ENCODE measurements around the gene OPRPN.

Gene OPRPN, protein sequence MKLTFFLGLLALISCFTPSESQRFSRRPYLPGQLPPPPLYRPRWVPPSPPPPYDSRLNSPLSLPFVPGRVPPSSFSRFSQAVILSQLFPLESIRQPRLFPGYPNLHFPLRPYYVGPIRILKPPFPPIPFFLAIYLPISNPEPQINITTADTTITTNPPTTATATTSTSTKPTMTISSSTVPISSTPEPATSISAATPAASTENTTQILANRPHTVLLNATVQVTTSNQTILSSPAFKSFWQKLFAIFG

DNA sequence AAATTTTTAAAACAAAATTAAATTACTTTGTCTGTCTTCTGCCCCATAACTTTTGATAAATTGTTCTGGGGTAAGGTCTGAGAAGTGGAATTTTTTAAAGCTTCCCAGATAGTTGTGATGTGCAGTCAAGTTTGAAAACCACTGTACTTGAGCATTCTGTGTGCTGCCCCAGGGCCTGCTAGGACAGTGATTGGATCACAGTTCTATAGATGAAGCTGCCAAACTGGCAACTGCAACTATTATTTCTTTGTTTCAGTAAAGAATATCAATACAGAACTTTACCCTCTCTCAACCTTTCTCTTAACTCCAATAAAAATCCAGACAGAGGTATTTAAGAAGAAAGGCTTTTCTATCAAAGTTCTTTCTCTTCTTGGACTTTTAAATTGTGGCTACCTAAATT lies at the start of gene OPRPN:
Gene OPRPN (plus strand): TSS at position 361 of the 400 bp plus-strand sequence. CDS start 1,346 bp downstream, outside the sequence.
- Histone ChIP-seq H2AFZ (ENCODE audit: low read depth, low read length) (no peak within 1 kb of the TSS), H3K9me3 (ENCODE audit: insufficient read depth, low read length, severe bottlenecking) (no peaks in the 10 kb centered on the region), H3K4me2 (ENCODE audit: insufficient read depth, low read length) (no peak within 1 kb of the TSS), H3K79me2 (ENCODE audit: insufficient read depth, low read length) (no peaks in the 10 kb centered on the region), H3K9ac (ENCODE audit: low read depth, low read length) (no peak within 1 kb of the TSS), H3K27ac (ENCODE audit: low read length) (no peak within 1 kb of the TSS), H4K20me1 (ENCODE audit: insufficient read depth, low read length) (no peaks in the 10 kb centered on the region), H3K4me1 (ENCODE audit: insufficient read depth, low read length) (no peaks in the 10 kb centered on the region), H3K4me3 (ENCODE audit: low read depth in 1 of 2, low read length in 2 of 2) (no peak within 1 kb of the TSS), H3K27me3 (ENCODE audit: insufficient read depth, low read length, poor library complexity) (no peaks in the 10 kb centered on the region), H3K36me3 (ENCODE audit: insufficient read depth, low read length) (no peaks in the 10 kb centered on the region)
- ATAC-seq (ENCODE audit: insufficient read depth, low read depth) (no peak), DNase-seq (no peak)
- TF ChIP-seq EZH2 (IDR thresholded peaks at IDR 0.05; ENCODE audit: borderline replicate concordance, low read depth, low read length, severe bottlenecking) (no peak), CTCF (IDR thresholded peaks at IDR 0.05; ENCODE audit: borderline replicate concordance, extremely low read depth, low read length, poor library complexity, severe bottlenecking) (no peak)

DNA sequence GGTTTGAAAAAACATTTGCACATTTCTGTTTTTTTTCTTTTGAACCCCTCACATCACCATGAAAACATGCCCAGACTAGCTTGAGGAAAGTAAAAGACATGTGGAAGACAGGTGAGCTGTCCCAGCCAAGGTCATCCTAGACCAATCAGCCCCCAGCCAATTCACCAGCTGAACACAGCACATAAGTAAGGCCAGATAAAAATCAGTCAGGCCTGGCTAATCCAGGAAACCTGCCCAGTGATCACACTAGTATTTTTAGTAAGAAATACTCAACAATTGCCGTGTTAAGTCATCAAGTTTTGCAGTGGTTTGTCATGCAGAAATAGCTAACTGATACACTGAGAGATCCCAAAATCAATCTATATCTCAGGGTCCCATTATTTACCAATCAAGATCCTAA lies 41.6 kb upstream of the OPRPN start:
- Histone ChIP-seq H3K9me3 (ENCODE audit: insufficient read depth, low read length, severe bottlenecking) (no peaks in the 10 kb centered on the region), H3K27ac (ENCODE audit: low read length) (no peak overlapping the region), H3K4me3 (ENCODE audit: low read depth in 1 of 2, low read length in 2 of 2) (no peak overlapping the region), H3K4me2 (ENCODE audit: insufficient read depth, low read length) (no peak overlapping the region), H3K4me1 (ENCODE audit: insufficient read depth, low read length) (no peaks in the 10 kb centered on the region), H4K20me1 (ENCODE audit: insufficient read depth, low read length) (no peaks in the 10 kb centered on the region), H3K36me3 (ENCODE audit: insufficient read depth, low read length) (no peaks in the 10 kb centered on the region), H2AFZ (ENCODE audit: low read depth, low read length) (no peak overlapping the region), H3K27me3 (ENCODE audit: insufficient read depth, low read length, poor library complexity) (no peaks in the 10 kb centered on the region), H3K9ac (ENCODE audit: low read depth, low read length) (no peak overlapping the region), H3K79me2 (ENCODE audit: insufficient read depth, low read length) (no peaks in the 10 kb centered on the region)
- DNase-seq = no peak
- no peak for TF ChIP-seq CTCF (IDR thresholded peaks at IDR 0.05; ENCODE audit: borderline replicate concordance, extremely low read depth, low read length, poor library complexity, severe bottlenecking)
- TF ChIP-seq EZH2 (IDR thresholded peaks at IDR 0.05; ENCODE audit: borderline replicate concordance, low read depth, low read length, severe bottlenecking) = no peak
- no peak for ATAC-seq (ENCODE audit: insufficient read depth, low read depth)

- no peak overlapping the region for H3K9ac ChIP-seq (ENCODE audit: low read depth, low read length)
- H3K4me3 ChIP-seq (ENCODE audit: low read depth in 1 of 2, low read length in 2 of 2) = no peak overlapping the region
- DNase-seq (no peak), ATAC-seq (ENCODE audit: insufficient read depth, low read depth) (no peak)
- no peaks in the 10 kb centered on the region for H3K27me3 ChIP-seq (ENCODE audit: insufficient read depth, low read length, poor library complexity)
- H3K36me3 ChIP-seq (ENCODE audit: insufficient read depth, low read length) = no peaks in the 10 kb centered on the region
- no peak overlapping the region for H3K4me2 ChIP-seq (ENCODE audit: insufficient read depth, low read length)
- H3K4me1 ChIP-seq (ENCODE audit: insufficient read depth, low read length) = no peaks in the 10 kb centered on the region
- no peak overlapping the region for H3K27ac ChIP-seq (ENCODE audit: low read length)
- TF ChIP-seq EZH2 (IDR thresholded peaks at IDR 0.05; ENCODE audit: borderline replicate concordance, low read depth, low read length, severe bottlenecking) (no peak), CTCF (IDR thresholded peaks at IDR 0.05; ENCODE audit: borderline replicate concordance, extremely low read depth, low read length, poor library complexity, severe bottlenecking) (no peak)
- H2AFZ ChIP-seq (ENCODE audit: low read depth, low read length) = no peak overlapping the region
- H3K79me2 ChIP-seq (ENCODE audit: insufficient read depth, low read length) = no peaks in the 10 kb centered on the region
- no peaks in the 10 kb centered on the region for H3K9me3 ChIP-seq (ENCODE audit: insufficient read depth, low read length, severe bottlenecking)
- no peaks in the 10 kb centered on the region for H4K20me1 ChIP-seq (ENCODE audit: insufficient read depth, low read length)
Measured at GRCh38 chr4:70359115-70359661, 38.6 kb upstream of the OPRPN start.

All from DND-41 (cell line).